Ammon's horn (tissue), 1 donor: Measurements from ENCODE around the gene GPR132.
A peak's percentile ranks its signal among the peaks of the same experiment; 100 is the strongest.
"Not testable (repeated sequence)": the region's sequence is repeated elsewhere in the genome, so short reads cannot be mapped to it uniquely, and the experiment has no call there.

Experiments used
- DNase-seq: peaks from one replicate; pipeline ENCODE4 v3.0.0-alpha.2; 2016; ENCODE audit warnings: low spot score

Gene GPR132

DNA sequence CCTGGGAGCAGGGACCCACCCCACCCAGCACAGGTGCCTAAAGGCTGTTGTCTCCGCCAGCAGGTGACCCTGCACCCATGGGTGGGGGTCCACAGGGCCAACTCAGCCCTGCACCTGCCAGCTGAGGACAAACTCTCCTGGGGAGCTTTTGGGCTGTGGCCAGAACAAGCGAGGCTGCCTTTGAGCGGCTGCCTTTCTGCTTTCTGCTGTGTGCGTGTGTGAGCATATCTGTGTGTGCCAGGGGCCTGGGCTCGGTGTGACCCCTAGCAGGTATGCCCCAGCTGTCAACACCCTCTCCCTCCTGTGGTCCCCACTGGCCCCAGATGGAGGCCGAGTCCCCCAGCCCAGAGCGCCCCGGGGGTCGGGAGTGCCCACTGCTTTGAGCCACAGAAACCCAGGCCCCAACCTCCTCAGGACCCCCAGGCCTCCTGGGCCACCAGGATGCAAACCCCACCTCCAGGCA is 25.9 kb upstream of the GPR132 start:
- DNase-seq, result no peak

DNA sequence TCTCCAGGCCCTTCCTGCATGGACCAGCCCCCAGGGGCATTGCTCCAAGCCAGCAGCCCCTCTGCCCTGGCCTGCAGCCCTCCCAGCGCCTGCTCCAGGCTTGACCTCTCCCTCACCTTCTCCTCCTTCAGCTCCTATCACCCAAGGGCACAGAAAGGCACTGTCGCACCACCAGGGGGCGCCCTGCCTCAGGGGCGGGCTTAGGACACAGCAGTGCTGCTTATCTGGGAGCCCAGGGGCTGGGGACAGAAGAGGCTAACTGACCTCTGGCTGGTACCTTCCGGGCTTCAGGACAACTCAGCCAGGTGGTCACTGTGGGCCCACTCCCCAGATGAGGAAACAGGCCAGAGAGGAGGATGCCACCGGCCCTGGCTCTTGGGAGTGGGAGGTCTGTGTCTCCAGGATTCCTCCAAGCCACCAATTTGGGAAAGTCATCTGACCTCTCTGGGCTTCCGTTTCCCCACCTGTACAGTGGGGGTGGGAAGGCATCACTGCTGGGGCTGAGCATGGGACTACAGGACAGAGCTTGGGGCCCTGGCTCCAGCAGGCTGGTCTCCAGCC is 25.3 kb upstream of the GPR132 start:
- DNase-seq, result peak; percentile 84

DNA sequence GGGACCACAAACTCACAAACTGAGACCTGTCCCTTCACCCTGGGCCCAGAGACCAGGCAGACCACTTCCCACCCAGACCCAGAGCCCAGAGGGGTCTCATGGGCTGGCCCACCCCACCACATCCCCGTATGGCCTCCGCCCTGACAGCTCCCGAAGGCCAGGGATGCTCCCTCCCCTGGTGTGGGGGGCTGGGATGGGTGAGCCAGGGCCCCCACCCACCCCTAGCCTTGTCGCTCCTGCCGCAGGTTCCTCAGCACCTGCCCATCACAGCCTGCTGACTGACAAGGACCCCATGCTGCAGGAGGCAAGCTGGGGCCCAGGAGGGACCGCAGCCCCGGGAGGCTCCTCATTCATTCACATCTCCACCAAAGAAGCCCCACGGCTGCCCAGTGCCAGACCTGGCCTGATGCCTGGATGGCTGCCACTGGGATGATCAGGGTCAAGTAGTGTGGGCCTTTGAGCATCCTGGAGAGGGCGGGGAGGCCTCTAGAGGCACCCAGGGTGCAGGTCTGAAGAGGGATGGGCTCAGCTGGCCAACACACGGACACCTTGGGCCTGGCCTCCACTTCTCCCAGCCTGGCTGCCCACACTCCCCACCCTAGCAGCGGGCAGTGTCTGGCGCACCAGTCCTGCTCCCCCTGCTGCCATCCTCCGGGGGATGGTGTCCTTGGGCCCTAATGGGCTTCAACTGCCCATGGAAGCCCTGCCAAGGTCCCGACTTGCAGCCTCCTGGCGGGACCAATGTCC is 24.7 kb upstream of the GPR132 start:
- no peak for DNase-seq

DNA sequence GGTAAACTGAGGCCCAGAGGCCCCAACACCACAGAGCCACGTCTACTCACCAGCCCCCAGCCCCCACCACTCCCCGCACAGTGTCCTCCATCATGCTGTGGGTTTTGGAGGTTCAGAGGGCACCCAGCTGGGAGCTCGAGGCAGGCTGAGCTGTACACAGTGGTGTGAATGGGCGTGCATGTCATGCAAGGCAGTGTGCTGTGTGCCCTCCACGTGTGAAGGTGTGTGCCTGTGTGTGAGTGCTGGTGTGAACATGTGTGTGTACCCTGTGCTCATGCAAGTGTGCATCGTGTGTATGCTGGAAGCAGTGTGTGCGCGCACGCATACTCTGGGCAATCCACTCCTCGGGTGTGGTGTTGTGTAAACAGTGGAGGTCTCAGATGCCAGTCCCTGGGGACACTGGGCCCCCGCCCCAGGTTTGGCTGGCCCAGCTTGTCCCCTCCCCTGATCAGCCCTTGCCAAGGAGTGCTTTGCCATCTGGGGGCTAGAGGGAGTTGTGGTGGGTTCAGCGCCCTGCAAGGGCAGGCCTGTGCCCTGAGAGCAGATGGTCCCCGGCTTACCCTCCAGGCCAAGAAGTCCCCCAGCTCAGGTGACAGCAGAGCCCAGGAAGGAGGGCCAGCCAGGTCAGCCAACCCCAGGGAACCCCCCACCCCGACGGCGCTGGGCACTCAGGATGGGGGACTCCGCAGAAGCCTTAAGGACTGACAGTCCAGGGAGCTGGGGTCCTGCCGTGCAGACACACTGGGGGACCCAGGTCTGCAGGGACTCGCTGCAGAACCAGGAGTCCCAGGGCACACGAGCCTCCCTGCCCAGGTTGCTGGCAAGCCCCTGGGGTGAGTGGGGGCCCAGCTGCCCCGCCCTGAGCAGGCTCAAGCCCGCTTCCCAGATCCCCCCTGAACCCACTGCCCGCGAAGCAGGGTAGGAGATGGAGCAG is 23.8 kb upstream of the GPR132 start:
- DNase-seq, result no peak

DNA sequence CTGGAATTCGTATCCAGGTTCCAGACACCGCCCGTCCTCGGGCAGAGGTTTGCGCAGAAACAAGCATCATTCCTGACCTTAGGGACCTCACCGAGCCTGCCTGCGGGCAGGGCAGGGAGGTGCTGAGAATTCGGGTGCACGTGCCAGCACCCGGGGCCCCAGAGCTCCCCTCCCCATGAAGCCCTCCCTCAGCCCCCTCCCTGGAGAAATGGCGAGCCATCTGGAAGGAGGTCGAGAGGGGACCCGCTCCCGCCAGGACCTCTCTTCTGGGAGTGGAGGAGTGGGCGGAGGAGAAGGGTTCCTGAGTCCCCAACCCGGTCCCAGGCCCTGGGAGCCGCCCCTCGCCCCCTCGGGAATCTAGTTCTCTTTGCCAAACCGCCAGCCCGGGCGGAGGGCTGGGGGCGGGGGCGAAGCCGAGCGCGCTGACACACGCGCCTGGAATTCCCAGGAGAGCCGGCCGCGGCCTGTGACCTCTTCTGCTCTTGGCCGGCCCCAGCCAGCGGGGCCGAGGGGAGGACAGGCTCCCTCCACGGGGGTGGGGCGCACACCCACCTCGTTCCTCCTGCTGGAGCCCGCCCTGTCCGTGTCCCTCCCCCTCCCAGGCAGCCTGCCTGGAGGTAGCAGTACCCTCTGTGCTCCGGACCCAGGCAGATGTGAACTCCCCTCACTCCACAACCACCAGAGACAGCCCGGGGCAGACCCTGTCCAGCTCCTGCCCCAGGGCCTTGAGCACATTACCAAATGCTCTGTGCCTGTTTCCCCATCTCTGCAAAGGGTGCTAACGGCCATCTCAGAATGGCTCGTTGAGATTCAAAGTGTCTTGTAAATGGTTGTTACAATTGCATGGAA is 23.0 kb upstream of the GPR132 start:
- no peak for DNase-seq

DNA sequence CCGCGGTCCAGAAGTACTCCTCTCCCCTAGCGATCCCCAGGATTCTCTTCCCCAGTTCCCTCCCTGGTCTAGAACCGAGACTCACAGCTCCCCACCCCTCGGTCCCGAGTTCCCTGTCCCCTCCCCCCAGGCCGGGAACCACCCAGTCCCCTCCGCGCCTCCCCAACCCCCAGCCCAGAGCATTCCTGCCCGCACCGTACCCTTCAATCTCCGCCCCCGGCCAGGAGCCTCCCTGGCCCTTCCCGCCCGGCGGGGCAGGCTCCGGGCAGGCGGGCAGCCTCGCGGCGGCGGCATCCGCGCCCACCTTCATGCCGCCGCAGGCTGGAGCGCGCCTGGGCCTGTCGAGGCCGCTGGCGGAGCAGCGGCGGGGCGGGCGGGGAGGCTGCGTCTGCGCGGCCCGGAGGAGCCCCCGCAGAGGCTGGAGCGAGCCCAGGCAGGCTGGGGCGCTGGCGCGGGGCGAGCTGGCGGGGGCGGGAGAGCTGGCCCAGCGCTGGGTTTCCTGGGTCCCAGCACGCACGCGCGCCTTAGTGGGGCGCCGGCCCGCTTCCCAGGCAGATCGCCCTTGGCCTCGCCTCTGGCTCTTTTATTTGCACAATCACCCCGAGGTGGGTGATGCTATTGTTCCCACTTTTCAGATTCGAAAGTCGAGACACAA is 22.2 kb upstream of the GPR132 start:
- DNase-seq, result no peak

DNA sequence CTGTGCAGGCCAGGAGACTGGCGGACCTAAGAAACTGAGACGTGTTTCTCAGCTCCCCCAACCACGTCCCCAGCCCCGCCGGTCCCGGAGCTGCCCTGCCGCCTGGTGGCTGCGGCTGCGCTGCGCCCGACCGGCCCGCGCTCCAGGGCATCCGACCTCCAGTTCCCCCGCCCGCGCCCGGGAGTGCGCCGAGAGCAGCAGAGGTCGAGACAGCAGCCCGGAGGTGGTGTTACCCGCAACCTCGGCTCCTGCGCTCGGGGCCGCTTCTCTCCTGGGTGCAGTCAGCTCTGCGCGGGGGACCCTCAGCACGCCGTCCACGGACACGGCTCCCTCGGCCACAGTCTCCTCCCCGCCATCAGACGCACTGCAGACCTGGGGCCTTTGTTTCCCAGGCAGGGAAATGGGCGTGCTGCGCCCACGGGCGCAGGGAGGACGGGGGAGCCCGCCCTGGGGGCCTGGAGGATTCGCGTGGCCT is 21.6 kb upstream of the GPR132 start:
- peak; percentile 55 for DNase-seq

DNA sequence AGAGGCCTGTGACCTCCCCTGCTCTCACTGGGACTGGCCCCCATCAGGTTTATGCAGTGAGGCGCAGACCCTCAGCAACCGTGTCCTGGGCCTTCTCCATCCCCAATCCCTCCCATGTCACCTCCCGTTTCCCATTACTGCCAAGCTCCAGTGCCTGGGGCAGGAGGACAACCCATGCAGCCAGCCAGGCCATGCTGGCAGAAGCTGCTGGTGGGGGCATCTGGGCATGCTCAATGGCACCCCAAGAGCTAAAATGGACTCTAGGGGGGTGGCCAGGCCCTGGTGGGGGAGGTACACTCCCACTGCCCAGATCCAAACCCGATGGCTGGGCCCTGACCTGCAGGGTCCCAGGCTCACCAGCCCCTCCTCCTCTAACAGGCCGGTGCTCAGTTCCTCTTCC is 20.5 kb upstream of the GPR132 start:
- DNase-seq, result no peak

DNA sequence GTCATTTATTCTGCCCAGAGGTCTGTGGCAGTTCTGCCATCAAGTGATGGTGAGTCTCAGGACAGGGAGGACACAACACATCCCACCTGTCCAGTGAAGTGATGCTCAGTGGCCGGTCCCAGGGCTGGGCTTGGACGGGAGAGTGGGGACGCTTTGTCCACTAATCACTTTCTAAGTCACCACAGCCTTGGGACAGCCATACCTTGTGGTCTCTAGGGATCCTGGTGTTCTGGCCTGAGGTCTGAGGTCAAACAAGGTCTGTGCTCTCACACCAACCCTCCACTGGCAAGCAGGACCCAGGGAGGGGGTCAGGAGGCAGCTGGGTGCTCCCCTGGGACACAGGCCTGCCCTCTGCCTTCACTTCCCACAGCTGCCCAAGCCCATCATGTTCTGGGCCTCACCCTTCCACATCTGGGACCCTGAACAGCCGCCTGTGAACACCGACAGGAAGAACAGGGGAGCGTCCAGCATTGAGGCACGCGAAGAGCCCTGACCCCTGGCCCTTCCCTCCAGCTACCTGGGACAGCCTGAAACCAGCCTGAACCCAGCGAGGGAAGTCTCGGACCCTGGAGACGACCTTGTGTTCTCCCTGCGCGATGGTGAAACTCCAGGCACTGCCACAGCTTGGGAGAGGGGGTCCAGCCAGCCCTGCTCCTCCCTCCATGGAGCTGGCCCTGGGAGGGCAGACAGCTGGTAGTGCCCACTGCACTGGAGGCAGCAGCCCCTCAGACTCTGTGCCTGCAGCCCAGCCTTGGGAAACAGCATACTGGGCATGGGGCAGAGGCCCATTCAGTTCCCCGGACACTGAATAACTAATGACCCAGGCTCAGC is 19.7 kb upstream of the GPR132 start:
- no peak for DNase-seq

DNA sequence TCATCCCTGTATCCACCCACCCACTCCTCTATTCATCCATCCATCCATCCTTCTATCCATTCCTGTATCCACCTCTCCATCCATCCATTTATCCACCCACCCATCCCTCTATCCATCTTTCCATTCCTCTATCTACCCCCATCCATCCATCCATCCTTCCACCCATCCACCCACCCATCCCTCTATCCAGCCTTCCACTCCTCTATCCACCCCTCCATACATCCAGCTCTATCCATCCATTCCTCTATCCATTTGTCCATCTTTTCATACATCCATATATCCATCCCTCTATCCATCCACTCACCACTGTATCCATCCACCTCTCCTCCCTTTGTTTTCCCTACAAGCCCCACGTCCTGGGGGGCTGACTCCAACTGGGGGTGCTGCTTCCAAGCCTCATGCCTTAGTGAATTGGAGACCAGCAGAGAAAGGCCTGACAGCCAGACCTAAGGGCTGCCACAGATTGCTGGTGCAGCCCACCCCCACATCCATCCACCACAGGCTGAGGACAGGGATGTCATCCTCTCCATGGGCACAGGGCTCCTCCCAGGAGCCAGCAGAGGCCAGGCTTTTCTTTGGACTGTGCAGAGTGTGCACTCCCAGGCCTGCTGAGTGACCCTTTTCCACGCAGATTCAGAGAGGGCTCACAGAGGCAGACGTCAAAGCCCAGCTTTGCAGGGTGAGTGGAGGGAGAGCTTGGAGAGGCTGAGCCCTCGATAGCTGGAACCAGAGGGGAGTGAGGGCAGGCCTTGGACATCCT is 18.9 kb upstream of the GPR132 start:
- no peak for DNase-seq

DNA sequence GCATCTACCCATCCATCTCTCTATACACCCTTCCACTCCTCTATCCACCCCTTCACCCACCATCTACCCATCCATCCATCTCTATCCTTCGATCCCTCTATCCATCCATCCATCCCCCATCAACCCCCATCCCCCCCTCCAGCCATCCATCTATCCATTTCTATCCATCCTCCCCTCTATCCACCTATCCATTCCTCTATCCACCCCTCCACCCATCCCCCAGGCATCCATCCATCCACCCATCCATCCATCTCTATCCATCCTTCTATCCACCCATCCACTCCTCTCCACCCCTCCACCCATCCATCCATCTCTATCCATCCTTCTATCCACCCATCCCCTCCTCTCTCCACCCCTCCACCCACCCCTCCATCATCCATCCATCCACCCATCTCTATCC is 17.5 kb upstream of the GPR132 start:
- no peak for DNase-seq

DNA sequence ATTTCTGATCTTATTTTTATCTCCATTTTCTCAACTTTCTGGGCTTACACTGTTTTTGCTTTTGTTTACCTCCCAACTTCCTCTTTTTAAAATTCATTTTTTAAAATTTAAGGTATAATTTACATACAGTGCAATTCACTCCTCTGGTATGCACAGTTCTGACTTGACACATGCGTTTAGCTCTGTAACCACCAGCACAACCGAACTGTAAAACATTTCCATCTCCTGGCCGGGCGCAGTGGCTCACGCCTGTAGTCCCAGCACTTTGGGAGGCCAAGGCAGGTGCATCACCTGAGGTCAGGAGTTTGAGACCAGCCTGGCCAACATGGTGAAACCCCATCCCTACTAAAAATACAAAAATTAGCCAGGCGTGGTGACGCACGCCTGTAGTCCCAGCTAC is 16.2 kb upstream of the GPR132 start:
- not testable (repeated sequence) for DNase-seq

DNA sequence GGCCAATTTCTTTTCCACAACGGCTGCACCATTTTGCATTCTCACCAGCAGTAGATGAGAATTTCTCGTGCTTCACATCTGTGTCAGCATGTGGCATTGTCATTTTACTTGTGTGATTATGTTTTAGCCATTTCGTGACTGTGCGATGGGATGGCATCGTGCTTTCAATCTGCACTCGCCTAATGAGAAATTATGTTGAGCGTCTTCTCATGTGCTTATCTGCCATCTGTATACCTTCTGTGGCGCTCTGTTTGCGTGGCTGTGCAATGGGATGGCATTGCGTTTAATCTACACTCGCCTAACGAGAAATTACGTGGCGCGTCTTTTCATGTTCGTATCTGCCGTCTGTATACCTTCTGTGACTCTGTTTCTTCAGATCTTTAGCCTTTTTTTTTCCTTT is 14.9 kb upstream of the GPR132 start:
- DNase-seq, result no peak

DNA sequence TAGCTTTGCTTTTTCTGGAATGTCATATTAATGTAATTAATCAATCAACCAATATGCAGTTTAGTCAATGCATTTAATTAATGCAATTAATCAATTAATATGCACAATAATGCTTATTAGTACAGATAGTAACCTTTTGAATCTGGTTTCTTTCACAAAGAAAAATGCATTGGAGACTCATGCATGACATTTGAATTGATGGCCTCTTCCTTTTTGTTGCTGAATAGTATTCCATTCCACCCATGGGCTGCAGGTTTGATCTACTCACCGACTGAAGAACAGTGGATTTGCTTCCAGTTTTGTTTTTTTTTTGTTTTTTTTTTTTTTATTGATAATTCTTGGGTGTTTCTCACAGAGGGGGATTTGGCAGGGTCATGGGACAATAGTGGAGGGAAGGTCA is 13.1 kb upstream of the GPR132 start:
- no peak for DNase-seq

DNA sequence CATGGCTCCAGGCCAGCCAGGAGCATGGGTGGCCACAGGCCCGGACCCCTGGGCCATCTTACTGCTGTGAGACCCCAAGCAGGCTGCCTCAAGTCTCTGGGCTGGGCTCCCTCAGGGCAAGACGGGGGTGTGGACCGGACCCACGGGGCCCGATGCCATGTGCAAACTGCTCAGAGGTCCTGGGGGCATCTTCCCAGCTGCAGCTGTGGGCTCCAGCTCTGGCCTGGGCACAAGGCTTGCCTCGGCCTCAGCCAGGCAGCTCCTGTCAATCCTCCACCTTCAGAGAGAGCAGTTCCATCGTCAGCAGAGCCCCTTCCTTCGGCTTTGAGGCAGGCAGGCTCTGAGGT is 12.4 kb upstream of the GPR132 start:
- no peak for DNase-seq

DNA sequence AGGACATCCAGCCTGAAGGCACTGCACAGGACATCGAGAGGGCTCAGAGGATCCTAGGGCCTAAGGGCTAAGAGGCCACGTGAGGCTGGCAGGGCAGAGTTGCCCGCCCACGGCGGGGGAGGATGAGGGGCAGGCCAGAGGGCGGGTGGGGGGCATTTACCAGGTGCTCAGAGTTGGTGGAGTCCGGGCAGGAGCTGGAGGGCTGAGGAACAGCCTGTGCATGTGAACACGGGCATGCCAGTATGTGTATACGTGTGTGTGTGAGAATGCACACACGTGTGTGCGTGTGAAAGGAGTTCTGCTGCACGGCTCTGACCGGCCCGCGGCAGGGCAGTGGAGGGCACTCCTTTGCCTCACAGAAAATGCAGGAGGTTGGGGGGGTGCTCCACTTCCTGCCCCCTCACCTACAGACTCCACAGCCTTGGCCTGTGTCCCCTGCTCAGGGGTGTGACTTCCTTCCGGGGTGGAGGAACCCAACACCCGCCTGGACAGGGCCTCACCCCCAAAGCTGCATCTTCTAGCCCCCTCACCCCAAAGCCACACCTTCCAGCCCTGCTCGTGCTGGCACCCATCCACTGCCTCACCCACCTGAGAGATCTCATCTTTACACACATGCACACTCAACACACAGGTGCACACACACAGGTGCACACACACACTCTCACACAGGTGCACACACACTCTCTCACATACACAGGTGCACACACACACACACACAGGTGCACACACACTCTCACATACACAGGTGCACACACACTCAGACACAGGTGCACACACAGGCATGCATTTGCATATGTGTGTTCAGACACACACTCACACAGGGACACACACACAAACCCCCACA is 11.8 kb upstream of the GPR132 start:
- no peak for DNase-seq

DNA sequence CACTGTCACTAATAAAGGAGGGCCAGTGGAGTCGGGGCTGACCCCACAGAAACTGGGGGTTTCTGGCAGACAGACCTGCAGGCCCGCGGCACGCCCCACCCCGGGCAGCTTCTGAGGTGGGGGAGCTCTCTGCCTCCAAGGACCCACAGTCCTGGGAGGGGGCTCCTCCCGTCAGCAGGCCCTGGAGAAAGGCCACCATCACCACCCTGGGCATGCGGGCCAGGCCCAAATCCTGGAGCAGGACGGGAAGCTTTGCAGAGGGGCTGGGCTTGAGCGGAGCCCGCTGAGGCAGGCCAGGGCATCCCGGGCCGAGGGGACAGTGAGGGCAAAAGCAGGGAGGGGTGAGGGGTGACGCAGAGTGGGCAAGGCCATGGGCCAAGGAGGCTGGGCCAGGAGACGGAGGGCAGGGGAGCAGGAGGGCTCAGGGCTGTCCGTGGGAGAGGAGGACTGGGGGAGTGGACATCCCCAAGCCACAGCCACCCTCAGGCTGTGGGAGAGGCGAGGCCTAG is 11.1 kb upstream of the GPR132 start:
- DNase-seq, result no peak
